A549 treated with RU486 at 1 μM for 4 hours (cell line): ENCODE results near the gene SRSF8. TPM values are rescaled to one million over a fixed set of nuclear protein-coding genes. Genes with fewer than 3 reads are reported as not detected.

Experiments used
- total RNA-seq: library from RNA; stranded (reverse); fragments of 200-300 nt; extraction: Qiagen RNA extraction; gene quantifications from 5 replicates; pipeline ENCODE4 v1.2.3, GENCODE V29; 2022; ENCODE audit warnings: low read depth

SRSF8 gene, protein sequence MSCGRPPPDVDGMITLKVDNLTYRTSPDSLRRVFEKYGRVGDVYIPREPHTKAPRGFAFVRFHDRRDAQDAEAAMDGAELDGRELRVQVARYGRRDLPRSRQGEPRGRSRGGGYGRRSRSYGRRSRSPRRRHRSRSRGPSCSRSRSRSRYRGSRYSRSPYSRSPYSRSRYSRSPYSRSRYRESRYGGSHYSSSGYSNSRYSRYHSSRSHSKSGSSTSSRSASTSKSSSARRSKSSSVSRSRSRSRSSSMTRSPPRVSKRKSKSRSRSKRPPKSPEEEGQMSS
- total RNA-seq = 18.5 to 19.4 TPM (median 18.7 TPM) in 5 replicates

GRCh38 chr11:95066716-95067038, at the start of gene SRSF8:
Gene SRSF8 (plus strand): TSS chr11:95066919. CDS start chr11:95067227, 308 bp downstream.

DNA sequence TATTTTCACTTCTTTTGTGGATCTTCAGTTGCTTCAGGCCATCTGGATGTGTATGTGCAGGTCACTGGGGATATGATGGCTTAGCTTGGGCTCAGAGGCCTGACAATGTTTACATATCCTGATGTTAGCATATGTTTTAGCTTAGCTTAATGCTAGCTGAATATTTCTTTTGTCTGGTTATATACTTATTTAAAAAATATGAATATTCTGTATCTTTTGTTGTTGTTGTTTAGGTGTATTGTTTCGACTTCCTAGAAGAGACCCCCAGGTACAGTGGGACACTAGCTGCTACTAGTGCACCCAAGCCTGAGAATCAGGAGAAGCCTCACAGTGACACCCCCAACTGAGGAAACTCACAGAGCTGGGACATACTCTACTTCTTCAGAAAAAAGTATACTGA, 41.8 kb upstream of the SRSF8 start, which contains the start of gene KDM4E:
Gene KDM4E, plus strand, starts transcription at position 301 of the 400 bp plus-strand sequence. CDS start 300 bp downstream, outside the sequence.

DNA sequence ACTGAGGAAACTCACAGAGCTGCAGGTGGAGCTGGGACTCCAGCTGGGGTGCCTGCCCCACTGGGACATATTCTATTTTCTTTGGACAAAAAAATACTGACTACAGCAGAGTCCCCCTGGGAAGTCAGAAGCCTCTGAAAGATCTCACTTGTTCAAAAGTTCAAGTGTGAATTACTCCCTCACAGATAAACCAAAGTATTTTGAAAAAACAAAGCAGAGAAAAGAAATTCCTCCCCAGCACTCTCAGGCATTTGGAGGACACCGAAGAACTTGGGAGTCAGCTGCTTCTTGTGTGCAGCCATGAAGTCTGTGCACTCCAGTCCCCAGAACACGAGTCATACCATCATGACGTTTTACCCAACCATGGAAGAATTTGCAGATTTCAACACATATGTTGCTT, 17.6 kb upstream of the SRSF8 start, which contains the start of gene KDM4F:
Gene KDM4F, plus strand, starts transcription at position 301 of the 400 bp plus-strand sequence.

GRCh38 chr11:95089620-95090542, 23.2 kb downstream of the SRSF8 start, which contains the start of gene ENDOD1:
Gene ENDOD1 (plus strand): TSS chr11:95089846. CDS start chr11:95089928, 82 bp downstream.

Other genes with a start within 250 kb of the SRSF8 start
- 27.5 to 36.7 TPM (median 29.0 TPM) in 5 replicates for gene CWC15, start 93.4 kb upstream of the SRSF8 start, total RNA-seq
- gene KDM4D, start 93.2 kb upstream of the SRSF8 start, total RNA-seq = 0.35 to 0.55 TPM (median 0.45 TPM) in 5 replicates
- gene KDM4E, start 41.7 kb upstream of the SRSF8 start, total RNA-seq = not detected in 5 replicates
- not detected in 5 replicates for gene KDM4F, start 17.5 kb upstream of the SRSF8 start, total RNA-seq
- gene ENDOD1, start 22.9 kb downstream of the SRSF8 start, total RNA-seq = 9.9 to 15.8 TPM (median 14.5 TPM) in 5 replicates
- 0.07 to 0.16 TPM (median 0.09 TPM) in 4 of 5 replicates, not detected in the other for gene SESN3, start 164.3 kb downstream of the SRSF8 start, total RNA-seq